Measurements from ENCODE around the gene GARNL3. TPM values are rescaled to one million over a fixed set of nuclear protein-coding genes. Genes with fewer than 3 reads are reported as not detected.

Gene GARNL3
- total and polyA plus RNA-seq, 11 donors: 7.1 to 60.4 (median 20.3) TPM

DNA sequence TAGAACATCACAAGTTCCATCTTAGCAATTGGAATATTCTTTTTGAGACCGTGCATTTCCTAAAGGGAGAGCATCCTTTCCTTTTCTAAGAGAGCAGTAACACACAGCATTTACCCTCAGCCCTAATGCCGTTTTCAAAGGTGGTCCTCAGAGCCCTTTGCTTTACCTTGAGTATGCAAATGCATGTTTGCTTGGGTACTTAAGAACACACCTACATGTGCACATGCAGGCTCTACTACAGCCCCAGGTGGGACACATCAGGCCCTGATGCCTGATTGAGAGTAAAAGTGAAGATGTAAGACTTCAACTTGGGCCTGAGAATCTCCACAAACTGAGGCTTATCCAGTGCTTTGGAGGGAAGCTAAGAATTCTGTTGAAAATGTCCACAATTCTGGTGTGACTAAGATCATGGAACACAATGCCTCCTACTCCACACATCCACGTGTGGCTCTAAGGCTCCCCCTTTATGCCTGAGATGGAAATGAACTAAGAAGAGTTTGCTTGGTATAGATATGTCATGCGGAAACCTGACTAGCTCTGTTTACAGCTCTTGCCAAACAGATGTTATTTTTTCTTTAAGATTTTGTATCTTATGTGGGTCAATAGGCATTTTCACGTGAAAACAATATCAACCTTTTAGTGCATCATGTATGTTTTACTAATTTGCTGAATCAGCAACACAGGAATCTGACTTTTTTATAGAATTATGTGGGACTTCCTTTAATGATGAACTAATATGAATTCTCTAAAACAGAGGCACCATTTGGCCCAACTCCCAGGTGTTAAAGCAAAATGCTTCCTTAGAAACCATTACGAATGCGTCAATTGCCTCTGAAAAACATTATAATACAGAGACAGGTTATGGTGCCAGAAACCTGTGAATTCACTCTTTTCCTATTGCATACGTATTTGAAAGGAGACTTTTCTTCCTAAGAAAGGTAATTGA is 83.5 kb downstream of the GARNL3 start:
- no peak for DNase-seq

DNA sequence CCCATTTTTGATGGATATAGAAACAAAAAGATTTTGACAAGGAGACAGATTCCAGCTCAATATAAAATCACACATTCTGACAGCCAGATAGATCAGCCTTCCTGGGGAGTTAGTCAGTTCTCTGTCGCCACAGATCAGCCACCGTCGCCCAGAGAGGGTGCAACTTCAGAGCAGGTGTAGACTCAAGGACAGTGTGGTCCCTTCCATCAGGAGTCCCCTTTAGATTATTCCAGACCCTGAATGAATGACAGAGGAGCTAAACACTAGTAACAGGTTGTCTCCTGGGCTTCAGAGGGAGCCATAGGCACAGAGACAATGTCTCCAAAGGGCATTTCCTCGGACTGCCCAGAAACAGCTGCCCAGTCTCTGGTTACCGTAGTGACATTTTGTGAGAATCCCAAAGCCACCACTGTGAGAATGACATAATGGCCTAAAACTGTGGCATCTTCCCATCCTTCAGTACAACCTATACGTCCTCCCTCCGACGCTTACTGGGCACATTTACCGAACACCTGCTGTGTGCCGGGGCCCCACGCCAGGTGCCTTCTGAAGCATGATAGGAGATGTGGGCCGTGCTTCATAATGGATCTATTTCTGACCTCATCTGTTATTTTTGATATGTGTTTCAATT is 85.0 kb downstream of the GARNL3 start:
- 84 to 88% (median 87%) methylated on average over 12 of the region's 12 CpGs for WGBS, 4 donors
- H3K36me3 ChIP-seq: peaks cover 0 to 56% (median 5%) of the 10 kb centered on the region in 9 donors
- intact Hi-C loops (cut with DNase I): loop anchor here in 9 of 10 donors (2.0 to 10.0 kb wide), 7 partner anchors 37 to 405 kb away; no protein-coding TSS in a partner anchor
- peak overlapping the region in 1 of 12 donors; percentile 3 for H3K27ac ChIP-seq
- H3K9me3 ChIP-seq: no peaks in the 10 kb centered on the region
- H3K4me3 ChIP-seq: no peak overlapping the region
- peaks cover 0 to 45% (median 11%) of the 10 kb centered on the region in 12 donors for H3K4me1 ChIP-seq
- H3K27me3 ChIP-seq: no peaks in the 10 kb centered on the region
- DNase-seq (no peak), ATAC-seq (no peak)
- TF ChIP-seq POLR2A (IDR thresholded peaks at IDR 0.05): no peak
- TF ChIP-seq, protein P1, sequence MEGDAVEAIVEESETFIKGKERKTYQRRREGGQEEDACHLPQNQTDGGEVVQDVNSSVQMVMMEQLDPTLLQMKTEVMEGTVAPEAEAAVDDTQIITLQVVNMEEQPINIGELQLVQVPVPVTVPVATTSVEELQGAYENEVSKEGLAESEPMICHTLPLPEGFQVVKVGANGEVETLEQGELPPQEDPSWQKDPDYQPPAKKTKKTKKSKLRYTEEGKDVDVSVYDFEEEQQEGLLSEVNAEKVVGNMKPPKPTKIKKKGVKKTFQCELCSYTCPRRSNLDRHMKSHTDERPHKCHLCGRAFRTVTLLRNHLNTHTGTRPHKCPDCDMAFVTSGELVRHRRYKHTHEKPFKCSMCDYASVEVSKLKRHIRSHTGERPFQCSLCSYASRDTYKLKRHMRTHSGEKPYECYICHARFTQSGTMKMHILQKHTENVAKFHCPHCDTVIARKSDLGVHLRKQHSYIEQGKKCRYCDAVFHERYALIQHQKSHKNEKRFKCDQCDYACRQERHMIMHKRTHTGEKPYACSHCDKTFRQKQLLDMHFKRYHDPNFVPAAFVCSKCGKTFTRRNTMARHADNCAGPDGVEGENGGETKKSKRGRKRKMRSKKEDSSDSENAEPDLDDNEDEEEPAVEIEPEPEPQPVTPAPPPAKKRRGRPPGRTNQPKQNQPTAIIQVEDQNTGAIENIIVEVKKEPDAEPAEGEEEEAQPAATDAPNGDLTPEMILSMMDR (IDR thresholded peaks at IDR 0.05): no peak

More for the DNA sequence above, 83.5 kb downstream of the GARNL3 start:
- no peaks in the 10 kb centered on the region for H3K9me3 ChIP-seq
- WGBS, 4 donors: 59 to 73% (median 64%) methylated on average over 8 of the region's 8 CpGs
- peaks cover 0 to 60% (median 10%) of the 10 kb centered on the region in 9 donors for H3K36me3 ChIP-seq
- peaks cover 0 to 49% (median 11%) of the 10 kb centered on the region in 12 donors for H3K4me1 ChIP-seq
- intact Hi-C loops (cut with DNase I): loop anchor here in 9 of 10 donors (2.0 to 10.0 kb wide), 9 partner anchors 36 to 403 kb away; no protein-coding TSS in a partner anchor
- H3K4me3 ChIP-seq: no peak overlapping the region
- no peaks in the 10 kb centered on the region for H3K27me3 ChIP-seq
- TF ChIP-seq, protein P1 (IDR thresholded peaks at IDR 0.05): peak; percentile 27 to 66 (median 50)
- TF ChIP-seq POLR2A (IDR thresholded peaks at IDR 0.05): no peak
- peak overlapping the region in 6 of 12 donors; percentile 10 to 47 (median 30) for H3K27ac ChIP-seq
- peak in 3 of 4 donors; percentile 59 to 75 (median 73) for ATAC-seq

DNA sequence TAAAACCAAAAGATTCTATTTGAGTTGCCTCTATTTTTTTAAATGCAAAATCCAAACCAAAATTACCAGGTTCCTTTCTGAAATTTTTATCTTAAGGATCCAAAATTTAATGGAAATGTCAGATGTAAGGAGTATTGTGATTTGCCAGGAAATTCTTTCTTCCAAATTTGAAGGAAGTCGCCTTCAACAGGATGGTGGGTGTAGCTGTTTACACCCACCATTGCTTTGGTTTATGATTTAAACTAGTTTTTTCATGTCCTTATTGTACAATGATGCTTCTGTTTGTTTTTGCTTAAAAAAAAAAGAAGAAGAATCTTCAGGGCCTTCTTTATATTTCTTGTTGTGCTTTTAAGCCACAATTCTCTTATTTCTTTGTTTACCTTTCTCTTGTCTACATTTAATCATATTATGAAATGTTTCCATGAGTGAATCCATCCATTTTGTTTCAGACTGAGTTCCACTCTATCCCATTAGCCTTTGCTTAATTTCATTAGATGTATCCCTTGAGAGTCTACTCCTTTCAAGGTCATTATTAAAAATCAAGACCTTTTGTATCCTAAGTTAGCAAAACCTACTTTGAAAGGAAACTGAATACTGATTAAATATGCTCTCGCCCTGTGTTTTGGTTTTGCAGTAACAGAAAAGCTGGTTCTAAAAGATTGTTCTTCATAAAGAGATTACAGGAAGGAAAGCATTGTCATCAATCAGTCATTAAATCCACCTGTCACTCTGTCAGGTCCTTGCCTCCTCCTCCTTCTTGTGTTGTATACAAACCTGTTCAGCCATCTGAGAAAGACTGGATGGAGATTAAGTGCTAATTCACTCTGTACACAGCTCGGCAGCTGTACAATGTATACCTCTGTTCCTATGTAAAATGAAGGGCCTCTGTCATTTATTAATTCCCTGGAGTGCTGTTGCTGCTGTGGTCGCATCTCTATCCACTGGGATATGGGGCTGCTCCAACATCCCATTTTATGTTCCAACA is 86.9 kb downstream of the GARNL3 start:
- Histone ChIP-seq H3K9me3 (no peaks in the 10 kb centered on the region), H3K4me1 (peaks cover 0 to 29% (median 8%) of the 10 kb centered on the region in 12 donors), H3K27me3 (no peaks in the 10 kb centered on the region), H3K36me3 (peaks cover 0 to 57% (median 19%) of the 10 kb centered on the region in 9 donors), H3K4me3 (no peak overlapping the region), H3K27ac (peak overlapping the region in 8 of 12 donors; percentile 2 to 71 (median 48))
- no peak for DNase-seq
- WGBS, 4 donors: 70 to 79% (median 76%) methylated on average over 4 of the region's 4 CpGs
- TF ChIP-seq, protein P1 (IDR thresholded peaks at IDR 0.05): no peak
- no peak for TF ChIP-seq POLR2A (IDR thresholded peaks at IDR 0.05)
- intact Hi-C loops (cut with DNase I): loop anchor here in 1 of 10 donors (5.0 kb wide), 1 partner anchor 39 kb away; no protein-coding TSS in a partner anchor
- peak in 1 of 4 donors; percentile 69 for ATAC-seq

Measured in heart left ventricle (tissue), 16 donors.